T-helper 1 cell treated with Interleukin-12 subunit alpha and Interleukin-12 subunit beta and Interleukin-4 antibody, amounts not matched to agents 30 μg/mL and 1 μg/mL, for 36 hours (primary cell): ENCODE data around the gene SPATA32.

Source experiments
- H3K27ac Mint-ChIP-seq: one replicate; pipeline ENCODE4 v1.8.0; 2021; ENCODE audit warnings: mild to moderate bottlenecking, mixed read lengths
- H3K27me3 Mint-ChIP-seq: one replicate; pipeline ENCODE4 v1.8.0; 2021; ENCODE audit warnings: low read depth, mixed read lengths
- H3K36me3 Mint-ChIP-seq: one replicate; pipeline ENCODE4 v1.8.0; 2021; ENCODE audit warnings: low read depth, mixed read lengths
- H3K4me1 Mint-ChIP-seq: one replicate; pipeline ENCODE4 v1.8.0; 2021; ENCODE audit warnings: low read depth, mixed read lengths
- H3K4me3 Mint-ChIP-seq: one replicate; pipeline ENCODE4 v1.8.0; 2021; ENCODE audit warnings: mild to moderate bottlenecking, moderate library complexity, mixed read lengths
- H3K9me3 Mint-ChIP-seq: one replicate; pipeline ENCODE4 v1.8.0; 2021; ENCODE audit warnings: mixed read lengths

The SPATA32 gene

DNA sequence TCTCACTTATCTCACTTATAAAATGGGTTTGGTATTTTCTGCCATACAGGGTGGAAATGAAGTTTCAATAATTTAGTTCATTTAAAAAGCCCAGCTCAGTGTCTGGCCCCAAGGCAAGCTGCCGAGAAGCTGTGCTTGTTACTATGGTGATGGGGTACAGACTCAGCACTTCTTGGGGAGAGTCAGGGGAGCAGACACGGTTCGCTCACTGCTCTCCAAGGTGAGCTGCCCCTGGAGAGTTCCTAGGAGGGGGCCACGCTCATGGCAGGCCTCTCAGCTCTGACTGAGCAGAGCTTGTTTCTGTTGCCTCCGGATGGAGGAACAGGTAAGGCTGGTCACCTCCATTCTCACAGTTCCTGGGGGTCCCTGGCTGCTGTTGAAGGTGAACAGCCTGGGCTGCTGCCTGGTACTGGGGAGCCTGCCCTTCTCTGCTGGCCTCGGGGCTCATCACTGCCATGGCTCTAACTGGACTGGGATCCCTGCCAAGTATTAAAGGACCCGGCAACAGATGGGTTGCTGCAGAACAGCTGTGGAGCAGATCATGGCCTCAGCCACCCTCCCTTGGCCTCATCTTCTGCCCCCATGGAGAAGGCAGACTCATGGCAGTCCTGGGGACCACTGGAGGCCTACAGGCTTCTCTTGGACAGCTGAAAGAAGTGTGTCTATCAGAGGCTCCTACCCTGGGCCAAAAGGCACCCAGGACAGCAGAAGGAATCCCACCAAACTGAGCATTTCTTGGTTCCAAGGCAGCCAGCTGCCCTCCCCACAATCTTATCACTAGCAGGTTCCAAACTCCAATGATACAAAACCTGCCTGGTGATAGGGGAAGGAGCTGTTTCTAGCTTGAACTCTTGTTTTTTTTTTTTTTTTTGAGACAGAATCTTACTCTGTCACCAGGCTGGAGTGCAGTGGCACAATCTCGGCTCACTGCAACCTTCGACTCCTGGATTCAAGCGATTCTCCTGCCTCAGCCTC, 25.9 kb upstream of the SPATA32 start:
- Mint-ChIP-seq H3K27me3 (no peaks in the 10 kb centered on the region), H3K4me3 (no peak overlapping the region), H3K27ac (no peak overlapping the region), H3K9me3 (no peaks in the 10 kb centered on the region), H3K4me1 (peaks cover 21% of the 10 kb centered on the region), H3K36me3 (peaks cover 42% of the 10 kb centered on the region)

GRCh38 chr17:45286286-45286685, 24.4 kb upstream of the SPATA32 start:
- no peaks in the 10 kb centered on the region for H3K9me3 Mint-ChIP-seq
- peaks cover 48% of the 10 kb centered on the region for H3K36me3 Mint-ChIP-seq
- H3K27ac Mint-ChIP-seq: no peak overlapping the region
- no peaks in the 10 kb centered on the region for H3K27me3 Mint-ChIP-seq
- H3K4me1 Mint-ChIP-seq: peaks cover 13% of the 10 kb centered on the region
- no peak overlapping the region for H3K4me3 Mint-ChIP-seq

DNA sequence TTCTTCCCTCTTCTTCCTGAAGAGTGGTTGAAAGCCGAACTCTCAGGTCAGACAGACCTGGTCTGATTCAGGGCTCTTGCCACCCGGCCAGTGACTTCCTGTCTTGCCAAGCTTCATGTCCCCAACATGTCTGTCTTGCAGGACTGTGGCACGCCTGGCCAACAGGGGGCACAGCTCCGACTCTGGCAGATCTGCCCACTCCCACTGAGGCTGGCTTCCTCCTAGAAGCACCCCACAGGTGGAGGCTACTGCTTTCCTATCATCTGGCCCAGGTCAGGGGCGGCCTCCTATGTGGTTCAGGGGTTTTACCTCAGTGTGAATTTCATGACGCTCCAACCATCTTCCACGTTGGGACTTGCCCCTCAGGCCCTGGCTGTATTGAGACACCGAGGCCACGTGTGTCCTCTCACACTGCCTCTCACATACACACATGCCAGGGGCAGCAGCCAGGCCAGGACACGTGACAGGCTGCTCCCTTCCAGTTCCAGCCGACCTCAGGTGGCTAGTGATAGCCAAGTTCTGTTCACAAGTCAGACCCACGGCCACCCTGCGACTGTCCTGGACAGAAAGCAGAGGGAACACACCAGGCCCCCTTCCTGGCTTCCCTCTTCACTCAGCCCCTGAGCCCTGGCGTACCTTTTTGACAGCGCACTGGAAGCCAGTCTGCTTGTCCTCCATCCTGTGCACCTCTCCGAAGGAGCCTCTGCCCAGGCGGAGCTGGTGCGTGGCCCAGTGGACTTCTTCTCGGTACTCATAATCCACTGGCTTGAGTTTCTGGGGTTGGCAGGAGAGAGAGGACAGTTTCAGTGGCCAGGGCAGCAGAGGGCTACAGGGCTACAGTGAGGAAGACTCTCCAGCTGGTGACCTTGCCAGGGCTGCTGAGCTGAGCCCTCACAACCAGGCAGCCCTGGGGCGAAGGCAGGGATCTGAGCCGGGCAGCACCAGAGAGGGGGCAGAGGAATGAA, 22.6 kb upstream of the SPATA32 start:
- H3K4me3 Mint-ChIP-seq: no peak overlapping the region
- peaks cover 49% of the 10 kb centered on the region for H3K36me3 Mint-ChIP-seq
- no peaks in the 10 kb centered on the region for H3K27me3 Mint-ChIP-seq
- H3K4me1 Mint-ChIP-seq: peaks cover 5% of the 10 kb centered on the region
- no peaks in the 10 kb centered on the region for H3K9me3 Mint-ChIP-seq
- peak overlapping the region; percentile 20 for H3K27ac Mint-ChIP-seq

DNA sequence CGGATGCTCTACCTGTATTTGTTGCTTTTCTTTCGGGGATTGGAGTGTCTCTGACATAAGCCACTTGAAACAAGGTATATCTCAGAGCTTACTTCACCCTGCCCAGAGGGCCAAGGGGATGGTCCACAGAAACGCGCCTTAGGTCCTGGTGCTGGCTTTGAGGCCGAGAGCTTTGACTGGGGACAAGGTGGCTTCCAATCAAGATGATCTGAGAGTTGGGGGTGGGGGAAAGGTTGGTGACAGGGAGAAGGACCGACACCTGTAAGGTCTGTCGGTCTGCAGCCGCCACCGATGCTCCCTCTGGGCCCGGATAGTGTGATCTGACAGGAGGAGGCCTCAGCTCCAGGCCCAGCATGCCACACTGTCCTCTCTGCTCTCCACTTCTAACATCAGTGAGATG, 21.8 kb upstream of the SPATA32 start:
- H3K36me3 Mint-ChIP-seq: peaks cover 51% of the 10 kb centered on the region
- peak overlapping the region; percentile 20 for H3K27ac Mint-ChIP-seq
- no peak overlapping the region for H3K4me3 Mint-ChIP-seq
- H3K27me3 Mint-ChIP-seq: no peaks in the 10 kb centered on the region
- peaks cover 5% of the 10 kb centered on the region for H3K4me1 Mint-ChIP-seq
- no peaks in the 10 kb centered on the region for H3K9me3 Mint-ChIP-seq

- Mint-ChIP-seq H3K27me3 (no peaks in the 10 kb centered on the region), H3K4me1 (peaks cover 5% of the 10 kb centered on the region), H3K4me3 (no peak overlapping the region), H3K36me3 (peaks cover 51% of the 10 kb centered on the region), H3K27ac (no peak overlapping the region), H3K9me3 (no peaks in the 10 kb centered on the region)
These were observed 21.1 kb upstream of the SPATA32 start for GRCh38 chr17:45282683-45283644.

DNA sequence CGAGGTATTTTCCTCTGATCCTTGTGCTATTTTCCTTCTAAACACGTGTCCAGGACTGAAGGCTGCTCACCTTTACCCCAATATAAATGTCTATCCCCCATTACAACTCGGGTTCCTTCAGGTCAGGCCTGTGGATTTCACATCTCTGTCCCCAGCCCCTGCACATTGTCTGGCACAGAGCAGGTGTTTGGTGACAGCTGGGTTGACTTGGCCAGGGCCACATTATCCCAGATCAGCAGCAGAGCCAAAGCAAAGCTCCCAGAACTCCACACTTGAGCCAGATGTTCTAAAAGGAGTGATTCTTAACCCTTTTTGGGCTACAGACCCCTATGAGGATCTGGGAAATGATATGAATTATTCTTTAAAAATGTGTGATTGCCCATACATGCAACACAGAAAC, 18.0 kb upstream of the SPATA32 start:
- Mint-ChIP-seq H3K27me3 (no peaks in the 10 kb centered on the region), H3K9me3 (no peaks in the 10 kb centered on the region), H3K27ac (no peak overlapping the region), H3K4me3 (no peak overlapping the region), H3K4me1 (peaks cover 13% of the 10 kb centered on the region), H3K36me3 (peaks cover 41% of the 10 kb centered on the region)

- H3K9me3 Mint-ChIP-seq: no peaks in the 10 kb centered on the region
- no peaks in the 10 kb centered on the region for H3K27me3 Mint-ChIP-seq
- H3K27ac Mint-ChIP-seq: peak overlapping the region; percentile 52
- H3K4me1 Mint-ChIP-seq: peaks cover 11% of the 10 kb centered on the region
- peaks cover 35% of the 10 kb centered on the region for H3K36me3 Mint-ChIP-seq
- H3K4me3 Mint-ChIP-seq: no peak overlapping the region
These were observed 16.1 kb upstream of the SPATA32 start for GRCh38 chr17:45277992-45278391.

DNA sequence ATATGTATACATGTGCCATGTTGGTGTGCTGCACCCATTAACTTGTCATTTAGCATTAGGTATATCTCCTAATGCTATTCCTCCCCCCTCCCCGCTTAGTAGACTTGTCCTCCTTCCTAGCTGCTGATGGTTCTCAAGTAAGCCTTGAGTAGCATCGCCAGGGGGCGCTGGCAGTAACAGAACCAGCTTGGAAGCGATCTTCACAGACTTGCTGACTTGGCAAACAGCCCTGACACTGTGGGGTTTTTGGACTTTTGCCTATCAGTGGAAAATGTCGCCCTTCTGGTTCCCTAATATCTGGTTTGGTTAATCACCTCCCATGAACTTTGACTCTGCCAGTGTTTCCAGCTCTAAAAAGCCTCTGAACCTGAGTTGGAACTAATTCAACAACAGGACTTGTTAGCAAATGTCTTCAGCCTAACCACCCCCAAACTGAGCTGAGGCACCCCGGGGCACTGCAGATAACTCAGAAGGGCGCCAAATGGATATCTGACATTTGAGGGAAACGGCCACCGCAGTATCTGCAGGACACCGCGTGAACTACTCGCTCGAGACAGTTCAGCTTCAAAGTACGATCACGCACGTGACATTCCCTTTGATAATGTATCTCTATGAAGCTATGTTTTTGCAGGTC, 15.4 kb upstream of the SPATA32 start:
- H3K9me3 Mint-ChIP-seq: no peaks in the 10 kb centered on the region
- peaks cover 11% of the 10 kb centered on the region for H3K4me1 Mint-ChIP-seq
- peaks cover 30% of the 10 kb centered on the region for H3K36me3 Mint-ChIP-seq
- H3K4me3 Mint-ChIP-seq: no peak overlapping the region
- H3K27ac Mint-ChIP-seq: peak overlapping the region; percentile 79
- no peaks in the 10 kb centered on the region for H3K27me3 Mint-ChIP-seq

GRCh38 chr17:45276031-45276430, 14.1 kb upstream of the SPATA32 start:
- H3K27me3 Mint-ChIP-seq: no peaks in the 10 kb centered on the region
- H3K4me3 Mint-ChIP-seq: no peak overlapping the region
- H3K27ac Mint-ChIP-seq: no peak overlapping the region
- H3K4me1 Mint-ChIP-seq: peaks cover 11% of the 10 kb centered on the region
- H3K9me3 Mint-ChIP-seq: no peaks in the 10 kb centered on the region
- peaks cover 29% of the 10 kb centered on the region for H3K36me3 Mint-ChIP-seq

DNA sequence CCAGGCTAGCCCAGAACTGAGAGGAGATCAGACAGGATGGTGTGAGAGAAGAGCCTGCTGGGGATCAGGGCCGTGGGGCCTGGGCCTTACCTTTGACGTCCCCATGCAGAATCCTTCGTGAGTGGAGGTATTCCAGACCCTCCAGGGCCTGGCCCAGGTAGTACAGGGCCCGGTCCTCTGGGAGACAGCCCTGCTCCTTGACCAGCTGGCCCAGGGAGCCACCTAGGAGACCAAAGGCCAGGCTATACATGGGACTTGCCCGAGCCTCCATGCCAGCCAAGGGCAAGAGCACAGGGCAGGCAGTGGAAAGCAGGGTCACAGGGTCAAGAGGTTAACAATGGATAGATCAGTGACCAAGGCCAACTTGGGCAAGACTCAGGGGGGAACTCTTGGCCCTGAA, 12.1 kb upstream of the SPATA32 start:
- Mint-ChIP-seq H3K36me3 (peaks cover 33% of the 10 kb centered on the region), H3K4me3 (no peak overlapping the region), H3K27ac (no peak overlapping the region)

GRCh38 chr17:45273551-45273957, 11.7 kb upstream of the SPATA32 start:
- Mint-ChIP-seq H3K4me3 (no peak overlapping the region), H3K9me3 (no peaks in the 10 kb centered on the region), H3K27me3 (no peaks in the 10 kb centered on the region), H3K4me1 (peaks cover 12% of the 10 kb centered on the region), H3K36me3 (peaks cover 35% of the 10 kb centered on the region), H3K27ac (no peak overlapping the region)

More for the DNA sequence above, 12.1 kb upstream of the SPATA32 start:
- H3K9me3 Mint-ChIP-seq: no peaks in the 10 kb centered on the region
- peaks cover 14% of the 10 kb centered on the region for H3K4me1 Mint-ChIP-seq
- H3K27me3 Mint-ChIP-seq: no peaks in the 10 kb centered on the region

DNA sequence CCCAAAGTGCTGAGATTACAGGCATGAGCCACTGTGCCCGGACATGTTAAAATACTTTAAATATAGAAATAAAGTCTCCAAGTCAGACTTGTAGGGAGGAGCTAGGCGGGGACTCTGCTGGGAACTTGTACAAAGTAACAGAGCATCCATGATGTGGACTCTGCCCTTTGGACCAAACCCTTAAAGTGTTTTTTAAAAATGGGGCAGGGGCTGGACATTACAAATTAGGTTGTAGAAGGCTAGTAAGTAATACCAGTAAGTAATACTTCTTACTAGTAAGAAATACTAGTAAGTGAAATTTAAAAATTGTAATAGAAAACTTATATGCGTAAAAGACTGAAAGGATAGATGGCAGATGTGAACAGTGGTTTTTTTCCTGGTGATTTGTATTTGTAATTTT, 9.7 kb upstream of the SPATA32 start:
- peaks cover 41% of the 10 kb centered on the region for H3K36me3 Mint-ChIP-seq
- peaks cover 3% of the 10 kb centered on the region for H3K4me1 Mint-ChIP-seq
- H3K4me3 Mint-ChIP-seq: no peak overlapping the region
- H3K27me3 Mint-ChIP-seq: no peaks in the 10 kb centered on the region
- no peaks in the 10 kb centered on the region for H3K9me3 Mint-ChIP-seq
- no peak overlapping the region for H3K27ac Mint-ChIP-seq

DNA sequence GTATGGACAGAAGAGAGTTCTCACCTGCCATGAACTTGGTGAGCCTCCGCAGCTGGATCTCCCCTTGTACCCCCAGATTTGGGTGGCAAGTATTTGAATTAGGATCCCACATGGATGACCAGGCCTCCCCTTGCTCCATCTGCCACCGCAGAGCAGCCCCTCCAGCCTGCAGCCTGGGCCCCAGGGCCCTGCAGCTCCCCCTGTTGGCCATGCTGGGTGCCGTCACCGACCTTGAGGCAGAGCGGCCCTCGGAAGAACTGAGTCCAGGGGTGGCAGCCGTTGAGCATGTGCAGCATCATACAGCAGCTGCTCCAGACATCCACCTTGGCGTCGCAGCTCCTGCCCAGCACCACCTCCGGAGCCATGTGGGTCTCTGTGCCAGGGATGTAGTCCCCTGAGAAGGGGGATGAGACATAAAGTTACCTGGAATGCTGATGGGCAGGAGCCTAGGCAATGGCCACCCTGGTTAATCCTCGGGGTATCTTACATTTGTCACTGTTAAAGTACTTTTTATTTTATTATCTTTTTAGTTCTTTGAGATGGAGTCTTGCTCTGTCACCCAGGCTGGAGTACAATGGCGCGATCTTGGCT, 9.0 kb upstream of the SPATA32 start:
- Mint-ChIP-seq H3K4me3 (no peak overlapping the region), H3K27ac (peak overlapping the region; percentile 9), H3K9me3 (no peaks in the 10 kb centered on the region), H3K27me3 (no peaks in the 10 kb centered on the region), H3K36me3 (peaks cover 41% of the 10 kb centered on the region), H3K4me1 (peaks cover 3% of the 10 kb centered on the region)
